OCI-M1 (cell line): ENCODE data around the gene DPEP2NB.
"Not testable (repeated sequence)": the region's sequence is repeated elsewhere in the genome, so short reads cannot be mapped to it uniquely, and the experiment has no call there.

ENCODE experiments used
- DNase-seq: peaks from one replicate; lab custom pipeline; 2025; lab: John Stamatoyannopoulos, UW

DPEP2NB gene

GRCh38 chr16:67982011-67982696 lies 33.6 kb downstream of the DPEP2NB start:
- DNase-seq: no peak

- no peak for DNase-seq
Measured at GRCh38 chr16:67979955-67980678, 35.6 kb downstream of the DPEP2NB start, which contains the start of gene DPEP3. TSS of gene DPEP3 (minus strand) at chr16:67980499. CDS start at chr16:67980380, 119 bp downstream.

- no peak for DNase-seq
Measured at GRCh38 chr16:67977469-67978227, 38.1 kb downstream of the DPEP2NB start.

- no peak for DNase-seq
Measured at GRCh38 chr16:67977005-67977404, 38.7 kb downstream of the DPEP2NB start.

GRCh38 chr16:67976205-67976604 lies 39.5 kb downstream of the DPEP2NB start:
- no peak for DNase-seq

DNA sequence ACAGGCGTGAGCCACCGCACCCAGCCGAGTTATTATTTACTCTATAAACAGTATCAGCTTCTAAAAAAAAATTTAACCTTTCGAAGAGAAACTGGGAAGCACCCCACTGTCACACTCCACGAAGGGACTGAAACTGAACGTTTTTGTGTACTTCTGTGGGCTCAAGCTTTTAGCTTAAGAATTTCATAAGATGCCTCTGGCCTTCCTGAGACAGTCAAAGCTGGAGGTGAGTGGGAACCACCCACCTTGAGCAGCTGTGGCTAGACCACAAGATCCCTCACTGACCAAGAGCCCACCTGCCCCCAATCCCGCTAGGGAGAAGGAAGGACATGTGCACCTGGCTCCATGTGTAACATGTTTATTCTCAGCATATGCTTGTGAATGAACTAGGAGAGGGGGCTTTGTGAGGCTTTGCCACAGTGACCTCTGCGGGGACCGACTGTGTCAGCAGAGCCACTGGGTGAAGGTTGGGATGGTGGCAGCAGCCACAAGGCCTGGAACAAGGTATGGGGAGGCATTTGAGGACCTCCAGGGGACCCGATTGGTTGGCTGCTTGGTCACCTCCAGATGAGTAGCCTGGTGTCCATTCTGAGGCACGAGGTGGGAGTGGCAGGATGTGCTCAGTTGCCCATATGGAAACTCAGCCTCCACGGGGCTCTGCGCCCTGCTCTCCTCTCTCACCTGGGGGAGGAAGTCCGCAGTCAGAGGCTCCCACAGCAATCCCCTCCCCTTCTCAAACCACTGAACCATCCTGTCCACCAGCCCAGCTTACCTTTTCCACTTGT lies 40.2 kb downstream of the DPEP2NB start:
- DNase-seq: no peak

- not testable (repeated sequence) for DNase-seq
Measured at GRCh38 chr16:67972285-67972684, 43.4 kb downstream of the DPEP2NB start.

DNA sequence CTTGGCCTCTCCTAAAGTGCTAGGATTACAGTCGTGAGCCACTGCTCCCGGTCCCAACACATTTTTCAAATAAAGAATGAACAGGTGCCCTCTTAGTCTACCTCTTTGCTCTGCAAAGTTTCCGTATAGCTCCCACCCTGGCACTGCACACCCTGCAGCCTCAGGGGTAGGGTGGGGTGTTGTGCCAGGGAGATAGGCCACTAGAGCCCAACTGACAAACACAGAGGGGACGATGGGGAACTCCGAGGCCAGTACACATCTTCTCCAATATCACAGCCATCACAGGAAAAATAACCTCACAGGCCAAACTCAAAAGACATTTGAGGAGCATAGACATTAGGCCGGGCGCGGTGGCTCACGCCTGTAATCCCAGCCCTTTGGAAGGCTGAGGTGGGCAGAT lies 44.6 kb downstream of the DPEP2NB start:
- DNase-seq: no peak

DNA sequence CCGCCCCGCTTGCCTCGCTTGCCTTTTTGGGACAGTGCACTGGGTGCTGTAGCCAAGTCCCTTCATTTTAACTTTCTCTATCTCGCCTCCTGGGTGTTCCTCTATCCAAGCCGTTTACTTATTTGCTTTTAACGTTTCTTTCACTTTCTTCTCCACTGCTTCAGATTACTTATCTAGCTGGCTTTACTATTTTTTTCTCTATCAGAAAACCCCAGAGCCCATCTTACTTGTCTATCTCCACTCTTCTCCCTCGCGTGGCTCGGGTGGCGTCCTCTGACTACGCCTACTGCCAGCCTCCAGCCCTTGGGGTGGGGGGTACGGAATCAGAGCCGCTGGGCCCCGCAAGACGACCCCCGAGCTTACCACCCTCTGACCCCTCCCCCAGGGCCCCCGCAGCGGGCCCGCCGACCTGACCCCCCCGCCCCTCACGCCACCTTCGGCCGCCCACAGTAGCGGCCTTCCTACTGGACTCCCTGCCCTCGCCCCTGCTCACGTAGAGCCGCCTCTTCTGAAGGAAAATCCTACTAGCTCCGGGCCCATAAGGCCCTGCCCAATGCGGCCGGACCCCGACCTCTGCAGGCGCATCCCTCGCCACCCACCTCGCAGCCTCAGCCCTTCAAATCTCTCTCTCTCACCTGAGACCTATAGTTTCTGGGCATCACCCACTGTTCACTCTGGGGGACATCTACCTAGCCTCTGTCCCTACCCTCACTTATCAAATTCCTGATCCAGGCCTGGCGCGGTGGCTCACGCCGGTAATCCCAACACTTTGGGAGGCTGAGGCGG lies 46.3 kb downstream of the DPEP2NB start:
- peak; percentile 74 for DNase-seq

DNA sequence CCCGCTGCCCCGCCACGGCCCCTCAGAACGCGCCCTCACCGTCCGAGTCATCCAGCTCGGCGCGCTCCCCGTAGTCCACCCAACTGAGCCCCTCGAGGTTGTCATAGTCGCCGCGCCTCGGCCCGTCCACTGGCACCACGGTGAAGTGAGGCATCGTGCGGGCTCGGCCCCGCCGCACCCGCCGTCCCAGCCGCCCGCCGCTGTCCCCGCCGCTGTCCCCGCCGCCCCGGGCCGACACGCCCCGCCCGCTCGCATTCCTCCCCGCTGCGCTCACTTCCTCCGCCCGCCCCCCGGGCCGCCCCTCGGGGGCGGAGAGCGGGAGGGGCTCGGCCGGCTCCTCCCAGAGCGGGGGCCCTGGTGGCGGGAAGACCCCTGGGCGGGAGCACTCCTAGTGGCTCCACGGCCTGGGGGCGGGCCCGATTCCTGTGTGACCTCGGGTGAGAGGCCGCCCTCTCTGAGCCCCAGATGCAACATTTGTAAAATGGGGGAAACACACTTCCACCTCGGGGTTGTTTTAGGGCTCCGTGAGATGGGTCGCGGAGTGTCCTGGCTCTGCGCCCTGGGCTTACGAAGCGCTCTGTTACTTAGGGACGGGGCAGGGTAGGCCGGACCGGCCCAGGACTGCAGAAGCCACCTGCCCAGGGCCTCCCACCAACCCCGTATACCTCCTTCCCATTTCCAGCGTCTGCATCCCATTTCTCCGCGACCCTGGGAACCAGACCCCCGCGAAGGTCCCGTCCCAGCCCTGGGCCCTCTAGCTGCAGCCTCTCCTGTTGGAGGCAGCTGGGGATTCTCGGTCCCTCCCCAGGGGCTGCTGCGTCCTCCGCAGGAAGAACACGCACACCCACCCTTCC lies 47.1 kb downstream of the DPEP2NB start, which contains the start of gene SLC12A4:
Gene SLC12A4, minus strand, starts transcription at position 238 of the 854 bp plus-strand sequence. Its CDS starts 84 bp downstream, at position 154.
- DNase-seq: peak; percentile 90

DNA sequence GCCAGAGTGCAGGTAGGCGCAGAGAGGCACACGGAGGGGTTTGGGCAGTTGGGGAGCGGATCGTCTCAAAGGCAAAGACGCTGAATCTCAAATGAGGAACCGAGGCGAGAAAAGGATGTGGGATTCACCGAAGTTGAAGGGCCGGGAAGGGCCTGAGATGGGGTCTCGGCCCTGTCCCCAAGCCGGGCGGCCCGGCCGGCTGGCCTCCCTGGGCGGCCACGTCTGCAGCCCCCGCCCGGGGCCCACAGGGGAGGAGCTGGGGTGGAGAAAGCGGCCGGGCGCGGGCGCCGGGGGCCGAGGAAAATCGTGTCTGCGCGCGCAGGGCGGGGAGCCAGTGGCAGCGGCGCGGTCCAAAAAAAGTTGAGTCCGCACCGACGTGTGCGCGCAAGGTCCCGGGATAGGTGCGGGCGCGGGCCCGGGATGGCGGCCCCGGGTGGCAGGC lies 47.7 kb downstream of the DPEP2NB start:
- DNase-seq: peak; percentile 62

- DNase-seq: no peak
Measured at GRCh38 chr16:67967183-67967957, 48.3 kb downstream of the DPEP2NB start.

GRCh38 chr16:67966549-67967182 lies 49.0 kb downstream of the DPEP2NB start:
- DNase-seq: peak; percentile 16

GRCh38 chr16:67965668-67966548 lies 49.8 kb downstream of the DPEP2NB start:
- no peak for DNase-seq

DNA sequence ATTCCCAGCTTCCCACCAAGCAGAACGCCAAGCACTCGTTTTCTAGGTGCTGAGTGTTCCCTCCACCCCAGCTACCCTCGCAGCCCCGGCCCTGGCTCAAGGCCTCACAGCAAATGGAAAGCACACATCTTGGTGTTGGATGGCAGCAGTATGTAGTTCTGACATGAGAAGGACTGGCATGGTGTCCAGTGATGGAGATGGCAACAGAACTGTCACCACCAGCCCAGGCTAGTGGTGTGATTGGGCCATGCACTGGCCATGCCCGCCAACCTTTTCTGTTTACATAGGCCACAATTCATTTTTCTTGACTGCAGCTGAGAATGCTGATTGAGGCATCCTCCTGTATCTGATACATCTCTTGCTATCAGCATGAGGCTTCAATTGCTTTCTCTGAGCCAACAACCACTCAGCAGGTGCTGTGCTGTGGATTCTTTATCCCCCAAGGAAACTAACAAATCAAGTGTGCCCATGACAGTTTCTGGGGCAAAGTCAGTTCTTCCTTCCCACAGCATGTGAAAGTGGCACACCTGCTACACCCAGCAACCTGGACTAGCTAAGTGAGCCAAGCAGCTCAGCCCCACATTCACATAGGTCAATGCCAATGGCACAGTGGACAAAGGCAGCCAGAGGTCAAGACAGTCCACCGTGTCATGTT lies 51.1 kb downstream of the DPEP2NB start:
- DNase-seq: no peak

DNA sequence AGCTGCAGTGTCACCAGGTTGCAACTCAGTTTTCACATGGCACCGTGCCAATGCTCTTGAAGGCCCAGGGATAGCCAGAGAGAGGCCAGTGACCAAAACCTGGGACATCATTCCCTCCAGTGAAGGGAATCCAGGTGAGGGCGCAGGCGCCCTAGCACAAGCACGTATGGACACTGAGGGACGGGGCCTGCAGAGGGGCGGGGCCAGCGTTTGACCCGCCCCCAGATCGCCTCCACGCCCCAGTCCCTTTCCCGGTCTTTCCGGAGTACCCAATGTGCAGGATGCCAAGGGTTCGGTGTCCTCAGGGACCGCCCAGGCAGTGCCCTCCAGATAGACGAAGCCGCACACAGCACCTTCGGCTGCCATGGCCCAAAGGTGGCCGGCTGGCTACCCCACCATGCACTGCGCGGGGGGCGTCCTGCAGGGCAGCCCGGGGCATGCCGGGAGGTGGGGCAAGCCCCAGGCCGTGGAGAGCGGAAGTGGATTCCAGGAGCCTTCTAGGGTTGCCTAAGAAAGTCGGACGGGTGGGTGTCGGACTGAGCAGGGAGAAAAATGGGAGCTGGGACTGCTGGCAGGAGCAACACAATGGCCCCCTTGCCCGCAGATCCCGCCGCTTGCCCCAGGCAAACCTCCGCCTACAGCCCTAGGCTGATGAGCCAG lies 51.9 kb downstream of the DPEP2NB start:
- no peak for DNase-seq
